DMS153 (cell line): ENCODE results near the gene RHAG.
"Not testable (repeated sequence)": the region's sequence is repeated elsewhere in the genome, so short reads cannot be mapped to it uniquely, and the experiment has no call there.

ENCODE experiments used
- DNase-seq: peaks from one replicate; lab custom pipeline; 2025; lab: John Stamatoyannopoulos, UW

The RHAG gene

GRCh38 chr6:49635978-49636712, 494 bp downstream of the RHAG start:
- no peak for DNase-seq

DNA sequence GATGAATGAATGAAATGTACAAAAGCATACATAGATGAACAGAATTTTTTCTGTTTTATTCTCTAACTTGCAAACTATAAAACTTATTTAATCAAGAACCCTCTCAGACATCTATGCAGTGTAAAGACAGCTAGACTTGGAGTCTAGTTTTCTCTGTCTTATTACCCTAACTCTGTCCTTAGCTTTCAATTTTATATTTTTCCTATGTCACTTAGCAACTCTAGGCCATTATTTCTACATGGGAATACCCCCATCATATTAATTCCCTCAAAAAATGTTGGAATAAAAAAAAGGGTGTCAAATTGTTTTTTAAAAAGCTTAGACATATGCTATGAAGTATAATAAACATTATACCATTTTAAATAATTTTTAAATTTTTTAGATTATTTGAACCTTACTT, 1.2 kb downstream of the RHAG start:
- DNase-seq, result no peak

DNA sequence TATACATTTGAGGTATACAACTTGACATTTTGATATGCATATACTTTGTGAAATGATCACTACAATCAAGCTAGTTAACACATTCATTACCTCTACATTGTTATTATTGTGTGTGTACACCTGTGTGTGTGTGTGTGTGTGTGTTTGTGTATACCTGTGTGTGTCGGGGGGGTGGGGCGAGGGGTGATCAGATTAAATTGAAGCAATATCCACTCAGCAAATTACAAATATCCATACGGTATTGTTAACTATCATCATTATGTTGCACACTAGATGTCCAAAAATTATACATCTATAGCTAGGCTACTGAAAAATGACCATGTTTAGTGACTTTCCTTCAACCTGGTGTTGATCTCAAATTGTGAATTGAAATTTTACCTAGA, 1.8 kb downstream of the RHAG start:
- no peak for DNase-seq

DNA sequence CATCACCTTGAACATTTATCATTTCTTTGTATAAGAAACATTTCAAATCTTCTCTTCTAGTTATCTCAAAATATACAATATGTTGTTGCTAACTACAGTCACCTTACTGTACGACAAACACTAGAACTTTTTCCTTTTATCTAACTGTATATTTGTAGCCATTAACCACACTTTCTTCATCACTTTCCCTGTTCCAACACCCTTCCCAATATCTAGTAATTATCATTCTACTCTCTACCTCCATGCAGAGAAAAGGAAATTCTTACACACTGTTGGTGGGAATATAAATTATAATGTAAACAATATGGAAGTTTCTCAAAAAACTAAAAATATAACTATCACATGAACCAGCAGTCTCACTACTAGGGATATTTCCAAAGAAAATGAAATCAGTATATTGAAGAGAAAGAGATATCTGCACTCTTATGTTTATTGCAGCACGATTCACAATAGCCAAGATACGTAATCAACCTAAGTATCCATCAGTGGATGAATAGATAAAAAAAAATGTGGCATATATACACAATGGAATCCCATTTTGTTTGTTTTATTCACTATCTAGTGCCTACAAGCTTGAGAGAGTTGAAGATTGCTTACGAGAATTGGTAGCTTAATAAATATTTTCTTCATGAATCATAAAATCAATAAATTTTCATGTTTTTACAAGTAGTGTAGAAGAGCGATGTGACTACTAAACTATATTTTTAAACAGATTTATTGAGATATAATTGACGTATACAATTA, 2.4 kb downstream of the RHAG start:
- DNase-seq, result no peak

DNA sequence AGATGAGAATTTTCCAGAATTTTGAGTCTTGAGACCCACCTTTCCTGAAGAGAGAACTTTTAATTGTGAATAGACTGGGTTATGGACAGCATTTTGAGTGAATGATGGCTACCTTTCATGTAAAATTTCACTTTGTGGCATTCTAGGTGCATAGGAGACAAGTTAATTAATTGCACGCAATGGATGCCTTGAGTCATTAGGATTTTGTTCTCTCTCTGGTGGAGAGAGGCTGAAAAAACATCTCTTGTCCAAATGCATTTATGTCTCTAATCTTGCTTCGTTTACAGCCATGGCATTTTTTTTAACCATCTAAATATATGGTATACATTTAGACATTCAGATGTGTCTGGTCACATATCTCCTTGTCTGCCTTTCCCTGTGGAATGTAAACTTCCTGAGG, 3.1 kb downstream of the RHAG start:
- DNase-seq, result no peak

DNA sequence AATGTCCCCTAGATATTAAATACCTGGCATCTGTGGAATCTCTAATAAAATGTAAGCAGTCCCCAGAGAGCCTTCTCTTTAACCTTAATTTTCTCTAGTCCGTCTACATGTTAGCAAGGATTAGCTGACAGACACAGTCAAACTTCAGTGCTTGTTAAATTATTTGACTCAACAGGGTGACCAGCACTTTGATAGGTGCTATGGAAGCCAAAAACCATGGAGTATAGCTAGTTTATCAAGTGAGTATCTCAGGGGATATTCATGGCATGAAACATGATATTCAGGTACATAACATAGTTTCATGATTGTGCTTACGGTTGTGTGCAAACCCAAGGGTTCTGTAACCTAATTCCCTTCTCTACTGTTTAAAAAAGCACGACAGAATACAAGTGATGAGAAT, 3.9 kb downstream of the RHAG start:
- no peak for DNase-seq

DNA sequence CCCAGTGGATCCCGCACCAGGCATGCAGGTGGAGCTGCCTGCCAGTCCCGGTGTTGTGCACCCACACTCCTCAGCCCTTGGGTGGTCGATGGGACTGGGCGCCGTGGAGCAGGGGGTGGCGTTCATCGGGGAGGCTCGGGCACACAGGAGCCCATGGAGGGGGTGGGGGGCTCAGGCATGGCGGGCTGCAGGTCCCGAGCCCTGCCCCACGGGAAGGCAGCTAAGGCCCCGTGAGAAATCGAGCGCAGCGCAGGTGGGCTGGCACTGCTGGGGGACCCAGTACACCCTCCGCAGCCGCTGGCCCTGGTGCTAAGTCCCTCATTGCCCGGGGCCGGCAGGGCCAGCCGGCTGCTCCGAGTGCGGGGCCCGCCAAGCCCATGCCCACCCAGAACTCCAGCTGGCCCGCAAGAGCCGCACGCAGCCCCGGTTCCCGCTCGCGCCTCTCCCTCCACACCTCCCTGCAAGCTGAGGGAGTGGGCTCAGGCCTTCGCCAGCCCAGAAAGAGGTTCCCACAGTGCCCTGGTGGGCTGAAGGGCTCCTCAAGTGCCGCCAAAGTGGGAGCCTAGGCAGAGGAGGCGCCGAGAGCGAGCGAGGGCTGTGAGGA, 7.1 kb downstream of the RHAG start:
- not testable (repeated sequence) for DNase-seq

- DNase-seq, result no peak
These were observed 9.8 kb downstream of the RHAG start for GRCh38 chr6:49626811-49627210.

GRCh38 chr6:49618257-49618656, 18.4 kb downstream of the RHAG start:
- no peak for DNase-seq

GRCh38 chr6:49614144-49614543, 22.5 kb downstream of the RHAG start:
- not testable (repeated sequence) for DNase-seq

DNA sequence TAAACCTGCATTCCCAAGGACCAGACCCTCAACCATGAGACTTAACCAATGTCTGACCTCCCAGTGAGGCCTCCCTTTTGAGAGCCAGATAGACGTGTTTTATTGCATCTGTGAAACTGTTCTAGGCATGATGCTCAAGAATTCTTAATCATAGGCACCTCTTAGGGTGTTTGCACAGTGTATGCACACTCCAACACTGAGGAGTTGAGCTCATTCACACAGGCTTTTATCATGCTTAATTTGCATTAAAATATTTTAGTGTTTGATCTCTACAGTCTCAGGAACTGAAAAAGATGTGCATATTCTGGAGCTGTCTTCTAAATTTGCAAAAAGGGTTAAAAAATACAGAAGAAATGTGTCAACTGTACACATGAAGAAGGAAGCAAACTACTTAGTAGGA, 27.4 kb downstream of the RHAG start:
- DNase-seq, result no peak

DNA sequence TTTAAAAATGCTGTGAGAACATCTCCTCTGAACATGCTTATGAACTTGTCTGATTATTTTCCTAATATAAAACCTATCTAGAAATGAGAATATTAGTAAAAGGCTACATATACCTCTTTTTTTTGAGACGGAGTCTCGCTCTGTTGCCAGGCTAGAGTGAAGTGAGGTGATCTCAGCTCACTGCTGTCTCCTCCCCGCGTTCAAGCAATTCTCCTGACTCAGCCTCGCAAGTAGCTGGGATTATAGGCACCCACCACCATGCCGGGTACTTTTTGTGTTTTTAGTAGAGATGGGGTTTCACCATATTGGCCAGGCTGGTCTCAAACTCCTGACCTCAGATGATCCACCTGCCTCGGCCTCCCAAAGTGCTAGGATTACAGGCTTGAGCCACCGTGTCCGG, 28.4 kb downstream of the RHAG start:
- not testable (repeated sequence) for DNase-seq

DNA sequence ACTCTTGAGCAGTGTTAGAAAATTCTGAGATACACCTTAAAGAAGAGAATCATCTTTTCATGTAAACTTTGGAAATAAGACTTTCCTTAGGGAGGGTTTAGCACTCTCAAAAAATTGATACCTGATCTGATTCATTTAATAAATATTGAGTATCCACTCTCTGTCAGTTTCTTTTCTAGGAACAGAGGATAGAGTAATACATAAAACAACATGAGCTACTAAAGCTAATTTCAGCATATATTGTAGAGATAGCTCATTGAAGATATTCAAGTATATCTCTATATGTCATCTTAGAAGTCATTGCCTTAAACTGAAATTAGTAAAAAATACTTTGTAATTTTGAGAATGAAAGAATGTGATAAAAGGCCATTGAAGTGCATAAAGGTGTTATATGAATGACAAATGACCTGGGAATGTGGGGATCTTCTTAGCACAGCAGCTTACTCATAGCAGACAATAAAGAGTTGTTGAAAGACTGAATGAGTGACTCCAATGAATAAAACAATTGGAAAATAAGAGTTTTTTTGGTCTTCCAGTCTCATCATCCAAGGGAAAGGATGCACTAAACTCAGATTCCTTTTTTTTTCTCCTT, 29.2 kb downstream of the RHAG start:
- no peak for DNase-seq

DNA sequence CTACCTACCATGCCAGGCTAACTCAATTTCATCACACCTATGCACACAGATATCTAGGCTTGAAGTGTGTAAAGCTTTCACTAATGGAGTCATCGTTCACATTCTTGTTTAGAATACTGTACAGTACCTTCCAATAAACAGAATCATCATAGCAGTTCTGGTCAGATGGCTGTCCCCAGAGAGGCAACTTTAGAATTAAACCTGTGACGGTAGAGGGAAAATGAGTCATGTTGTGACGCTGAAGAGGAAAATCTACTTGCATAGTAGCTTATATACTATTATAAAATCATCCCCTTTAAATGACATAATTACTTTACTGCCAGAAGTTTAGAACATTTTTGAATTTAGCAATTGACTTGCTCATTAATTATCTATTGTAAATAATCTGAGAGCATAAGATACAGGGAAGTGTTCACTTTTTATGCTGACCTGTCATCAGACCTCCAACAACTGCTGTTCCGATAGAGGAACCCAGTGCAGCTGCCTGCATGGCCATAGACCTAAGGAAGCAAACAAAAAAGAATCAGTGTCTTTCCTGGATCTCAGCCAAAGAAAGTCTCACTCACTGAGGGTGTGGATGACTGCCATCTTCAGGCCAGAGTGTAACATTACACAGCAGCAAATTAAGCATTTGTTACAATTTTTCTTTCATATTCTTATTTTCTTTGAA, 29.8 kb downstream of the RHAG start:
- DNase-seq, result peak; percentile 89

DNA sequence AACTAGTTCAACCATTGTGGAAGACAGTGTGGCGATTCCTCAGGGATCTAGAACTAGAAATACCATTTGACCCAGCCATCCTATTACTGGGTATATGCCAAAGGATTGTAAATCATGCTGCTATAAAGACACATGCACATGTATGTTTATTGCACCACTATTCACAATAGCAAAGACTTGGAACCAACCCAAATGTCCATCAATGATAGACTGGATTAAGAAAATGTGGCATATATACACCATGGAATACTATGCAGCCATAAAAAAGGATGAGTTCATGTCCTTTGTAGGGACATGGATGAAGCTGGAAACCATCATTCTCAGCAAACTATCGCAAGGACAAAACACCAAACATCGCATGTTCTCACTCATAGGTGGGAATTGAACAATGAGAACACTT, 32.6 kb downstream of the RHAG start:
- DNase-seq, result not testable (repeated sequence)

DNA sequence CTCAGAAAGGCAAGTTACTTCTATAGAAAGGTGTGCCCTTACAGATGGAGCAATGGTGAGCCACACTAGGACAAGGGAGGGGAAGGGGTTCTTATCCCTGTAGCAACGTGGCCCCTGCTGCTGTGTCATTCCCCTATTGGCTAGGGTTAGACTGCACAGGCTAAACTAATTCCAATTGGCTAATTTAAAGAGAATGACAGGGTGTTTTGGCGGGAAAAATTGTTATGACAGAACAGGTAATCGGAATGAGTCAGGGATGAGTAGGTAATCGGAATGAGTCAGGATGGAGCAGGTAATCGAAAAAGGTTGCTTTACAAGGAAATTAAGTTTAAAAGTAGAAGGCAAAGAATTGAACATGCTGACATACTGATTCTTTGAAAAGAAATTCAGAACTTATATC, 49.4 kb downstream of the RHAG start:
- not testable (repeated sequence) for DNase-seq

DNA sequence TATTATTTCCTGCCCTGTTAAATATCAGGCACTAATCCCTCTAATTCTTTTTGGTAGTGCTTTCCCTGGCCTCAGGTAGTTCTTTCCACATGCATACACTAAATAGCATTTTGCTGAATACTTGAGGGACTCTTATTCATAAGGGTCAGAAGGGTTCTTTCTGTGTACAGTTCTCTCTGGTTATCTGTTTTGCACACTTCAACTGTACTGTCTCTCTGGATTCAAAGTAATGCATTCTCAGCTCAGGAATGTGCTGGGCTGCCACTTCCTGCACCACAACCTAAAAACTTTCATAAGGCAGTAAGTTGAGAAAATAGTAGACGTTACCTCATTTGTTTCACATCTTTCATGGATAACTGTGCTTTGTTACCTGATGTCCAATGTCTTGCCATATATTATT, 54.1 kb downstream of the RHAG start:
- DNase-seq, result no peak

GRCh38 chr6:49579649-49580048, 57.0 kb downstream of the RHAG start:
- no peak for DNase-seq

DNA sequence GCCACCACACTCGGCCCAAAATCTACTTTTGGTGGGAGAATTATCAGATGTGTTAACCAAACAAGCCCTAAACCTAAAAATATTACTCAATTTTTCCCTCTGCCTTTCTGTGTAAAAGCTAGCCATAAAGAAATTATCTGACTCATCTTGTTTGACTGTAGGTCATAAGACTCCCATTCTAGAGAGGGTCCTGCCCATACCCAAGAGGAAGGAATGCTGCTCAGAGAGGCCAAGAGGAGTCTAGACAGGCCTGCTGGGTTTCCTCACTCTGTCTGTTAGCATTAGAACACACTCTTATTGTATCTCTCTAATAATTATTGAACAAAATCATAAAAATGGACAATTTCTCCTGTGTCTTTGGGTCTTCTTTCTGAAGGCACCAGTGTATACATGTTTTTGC, 60.0 kb downstream of the RHAG start:
- DNase-seq, result no peak

DNA sequence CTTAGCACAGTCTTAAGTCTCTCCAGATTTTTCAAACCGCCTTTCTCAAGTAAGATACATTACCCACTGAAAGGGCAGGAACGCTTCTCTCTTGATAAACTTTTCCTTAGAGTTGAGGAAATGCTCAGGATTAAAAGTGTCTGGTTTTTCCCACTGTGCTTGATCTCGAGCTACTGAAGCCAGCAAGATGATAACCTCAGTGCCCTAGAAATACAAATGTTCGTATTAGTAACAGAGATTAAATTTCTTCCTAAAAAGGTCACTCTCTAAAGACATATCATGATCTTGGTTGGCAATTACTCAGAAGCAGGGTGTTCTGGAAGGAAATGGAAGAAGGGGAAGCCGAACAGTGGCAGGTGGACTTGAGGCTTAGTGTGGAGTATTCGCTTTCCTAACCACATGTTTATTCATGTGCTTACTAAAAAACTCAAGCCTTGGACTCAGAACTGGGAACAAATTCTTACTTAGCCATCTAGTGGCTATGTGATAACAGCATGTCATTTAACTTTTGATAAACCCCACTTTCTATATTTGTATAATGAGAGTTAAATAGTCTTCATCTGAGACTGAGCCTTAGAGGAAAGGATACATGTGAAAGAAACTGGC, 66.1 kb downstream of the RHAG start:
- peak; percentile 14 for DNase-seq

DNA sequence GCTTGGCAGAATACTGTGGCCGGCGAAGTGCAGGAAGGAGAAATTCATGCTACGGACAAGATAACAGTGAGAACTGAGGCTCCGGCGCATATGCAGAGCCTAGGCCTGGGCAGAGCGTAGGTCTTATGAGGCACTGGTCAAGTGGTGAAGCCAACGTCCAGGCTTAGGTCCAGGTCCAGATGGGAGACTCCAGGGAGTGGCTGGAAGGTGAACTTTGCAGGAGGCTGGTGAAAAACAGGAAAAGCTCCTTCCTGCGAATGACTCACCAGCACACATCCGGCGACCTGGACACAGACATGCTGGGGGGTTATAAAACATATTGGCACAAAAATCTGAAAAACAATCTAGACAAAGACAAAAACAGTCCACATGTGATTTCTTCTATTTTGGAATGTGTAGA, 70.8 kb downstream of the RHAG start:
- no peak for DNase-seq

- no peak for DNase-seq
These were observed 71.4 kb downstream of the RHAG start for GRCh38 chr6:49565261-49565660.
